ENCODE results near the gene HBA1.

DNA sequence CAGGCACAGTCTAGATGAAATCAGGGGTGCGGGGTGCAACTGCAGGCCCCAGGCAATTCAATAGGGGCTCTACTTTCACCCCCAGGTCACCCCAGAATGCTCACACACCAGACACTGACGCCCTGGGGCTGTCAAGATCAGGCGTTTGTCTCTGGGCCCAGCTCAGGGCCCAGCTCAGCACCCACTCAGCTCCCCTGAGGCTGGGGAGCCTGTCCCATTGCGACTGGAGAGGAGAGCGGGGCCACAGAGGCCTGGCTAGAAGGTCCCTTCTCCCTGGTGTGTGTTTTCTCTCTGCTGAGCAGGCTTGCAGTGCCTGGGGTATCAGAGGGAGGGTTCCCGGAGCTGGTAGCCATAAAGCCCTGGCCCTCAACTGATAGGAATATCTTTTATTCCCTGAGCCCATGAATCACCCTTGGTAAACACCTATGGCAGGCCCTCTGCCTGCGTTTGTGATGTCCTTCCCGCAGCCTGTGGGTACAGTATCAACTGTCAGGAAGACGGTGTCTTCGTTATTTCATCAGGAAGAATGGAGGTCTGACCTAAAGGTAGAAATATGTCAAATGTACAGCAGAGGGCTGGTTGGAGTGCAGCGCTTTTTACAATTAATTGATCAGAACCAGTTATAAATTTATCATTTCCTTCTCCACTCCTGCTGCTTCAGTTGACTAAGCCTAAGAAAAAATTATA is 1.6 kb downstream of the HBA1 start:
- TF ChIP-seq, protein P1, sequence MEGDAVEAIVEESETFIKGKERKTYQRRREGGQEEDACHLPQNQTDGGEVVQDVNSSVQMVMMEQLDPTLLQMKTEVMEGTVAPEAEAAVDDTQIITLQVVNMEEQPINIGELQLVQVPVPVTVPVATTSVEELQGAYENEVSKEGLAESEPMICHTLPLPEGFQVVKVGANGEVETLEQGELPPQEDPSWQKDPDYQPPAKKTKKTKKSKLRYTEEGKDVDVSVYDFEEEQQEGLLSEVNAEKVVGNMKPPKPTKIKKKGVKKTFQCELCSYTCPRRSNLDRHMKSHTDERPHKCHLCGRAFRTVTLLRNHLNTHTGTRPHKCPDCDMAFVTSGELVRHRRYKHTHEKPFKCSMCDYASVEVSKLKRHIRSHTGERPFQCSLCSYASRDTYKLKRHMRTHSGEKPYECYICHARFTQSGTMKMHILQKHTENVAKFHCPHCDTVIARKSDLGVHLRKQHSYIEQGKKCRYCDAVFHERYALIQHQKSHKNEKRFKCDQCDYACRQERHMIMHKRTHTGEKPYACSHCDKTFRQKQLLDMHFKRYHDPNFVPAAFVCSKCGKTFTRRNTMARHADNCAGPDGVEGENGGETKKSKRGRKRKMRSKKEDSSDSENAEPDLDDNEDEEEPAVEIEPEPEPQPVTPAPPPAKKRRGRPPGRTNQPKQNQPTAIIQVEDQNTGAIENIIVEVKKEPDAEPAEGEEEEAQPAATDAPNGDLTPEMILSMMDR (IDR thresholded peaks at IDR 0.05; ENCODE audit: poor library complexity, severe bottlenecking) = no peak
- TF ChIP-seq EZH2 (IDR thresholded peaks at IDR 0.05; ENCODE audit: borderline replicate concordance, insufficient read depth, low read length, poor library complexity, severe bottlenecking) (no peak), POLR2AphosphoS5 (IDR thresholded peaks at IDR 0.05) (no peak), TAF1 (IDR thresholded peaks at IDR 0.05; ENCODE audit: low read depth) (no peak), SMC3 (conservative IDR thresholded peaks at IDR 0.05; ENCODE audit: poor library complexity) (no peak), EP300 (conservative IDR thresholded peaks at IDR 0.05; ENCODE audit: poor library complexity, severe bottlenecking) (no peak), RAD21 (conservative IDR thresholded peaks at IDR 0.05) (no peak)
- TF ChIP-seq, protein P2, sequence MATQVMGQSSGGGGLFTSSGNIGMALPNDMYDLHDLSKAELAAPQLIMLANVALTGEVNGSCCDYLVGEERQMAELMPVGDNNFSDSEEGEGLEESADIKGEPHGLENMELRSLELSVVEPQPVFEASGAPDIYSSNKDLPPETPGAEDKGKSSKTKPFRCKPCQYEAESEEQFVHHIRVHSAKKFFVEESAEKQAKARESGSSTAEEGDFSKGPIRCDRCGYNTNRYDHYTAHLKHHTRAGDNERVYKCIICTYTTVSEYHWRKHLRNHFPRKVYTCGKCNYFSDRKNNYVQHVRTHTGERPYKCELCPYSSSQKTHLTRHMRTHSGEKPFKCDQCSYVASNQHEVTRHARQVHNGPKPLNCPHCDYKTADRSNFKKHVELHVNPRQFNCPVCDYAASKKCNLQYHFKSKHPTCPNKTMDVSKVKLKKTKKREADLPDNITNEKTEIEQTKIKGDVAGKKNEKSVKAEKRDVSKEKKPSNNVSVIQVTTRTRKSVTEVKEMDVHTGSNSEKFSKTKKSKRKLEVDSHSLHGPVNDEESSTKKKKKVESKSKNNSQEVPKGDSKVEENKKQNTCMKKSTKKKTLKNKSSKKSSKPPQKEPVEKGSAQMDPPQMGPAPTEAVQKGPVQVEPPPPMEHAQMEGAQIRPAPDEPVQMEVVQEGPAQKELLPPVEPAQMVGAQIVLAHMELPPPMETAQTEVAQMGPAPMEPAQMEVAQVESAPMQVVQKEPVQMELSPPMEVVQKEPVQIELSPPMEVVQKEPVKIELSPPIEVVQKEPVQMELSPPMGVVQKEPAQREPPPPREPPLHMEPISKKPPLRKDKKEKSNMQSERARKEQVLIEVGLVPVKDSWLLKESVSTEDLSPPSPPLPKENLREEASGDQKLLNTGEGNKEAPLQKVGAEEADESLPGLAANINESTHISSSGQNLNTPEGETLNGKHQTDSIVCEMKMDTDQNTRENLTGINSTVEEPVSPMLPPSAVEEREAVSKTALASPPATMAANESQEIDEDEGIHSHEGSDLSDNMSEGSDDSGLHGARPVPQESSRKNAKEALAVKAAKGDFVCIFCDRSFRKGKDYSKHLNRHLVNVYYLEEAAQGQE (IDR thresholded peaks at IDR 0.05; ENCODE audit: borderline replicate concordance) = no peak

Measured in neural cell (in vitro differentiated cells).